Peyer's patch (tissue), 4 donors: Measurements from ENCODE around the gene CELSR3.

Source experiments
- CTCF ChIP-seq, 6 experiments: fragments of 450-650 bp in 4 of 6; fragments of 200-600 bp in 2 of 6; sonication (generic) in 1 of 6; IDR thresholded peaks; one replicate each; pipeline ENCODE4 v1.5.1; 2017 to 2019; ENCODE audit warnings: antibody characterized with exemption in 6 of 6, mild to moderate bottlenecking in 3 of 6, moderate library complexity in 1 of 6
- POLR2A ChIP-seq, 2 donors: fragments of 450-650 bp; IDR thresholded peaks; one replicate each; pipeline ENCODE4 v1.5.1; 2017; ENCODE audit warnings: antibody characterized with exemption in 2 of 2, mild to moderate bottlenecking in 2 of 2, moderate library complexity in 2 of 2

- TF ChIP-seq CTCF (IDR thresholded peaks at IDR 0.05) (no peak), POLR2A (IDR thresholded peaks at IDR 0.05) (no peak)
Observed at GRCh38 chr3:48587686-48588085, 75.0 kb downstream of the CELSR3 start.
